Skeletal muscle tissue (tissue), 4 donors: ENCODE results near the gene STAG3. TPM values are rescaled to one million over a fixed set of nuclear protein-coding genes. Genes with fewer than 3 reads are reported as not detected.
"Not testable (repeated sequence)": the region's sequence is repeated elsewhere in the genome, so short reads cannot be mapped to it uniquely, and the experiment has no call there.

ENCODE experiments used
- H3K27ac ChIP-seq: one replicate; pipeline ENCODE4 v1.7.0; 2013; ENCODE audit warnings: mild to moderate bottlenecking, low read depth, low read length, inconsistent platforms
- H3K27me3 ChIP-seq, 3 donors: one replicate each; pipeline ENCODE4 v1.7.0; 2013; ENCODE audit warnings: low read length in 3 of 3; ENCODE audit not compliant: control insufficient read depth in 3 of 3, insufficient read depth in 3 of 3
- H3K36me3 ChIP-seq, 3 donors: one replicate each; pipeline ENCODE4 v1.7.0; 2013; ENCODE audit warnings: low read length in 3 of 3; ENCODE audit not compliant: control insufficient read depth in 3 of 3, insufficient read depth in 3 of 3
- H3K4me1 ChIP-seq, 3 donors: one replicate each; pipeline ENCODE4 v1.7.0; 2013; ENCODE audit warnings: low read length in 3 of 3, mild to moderate bottlenecking in 3 of 3; ENCODE audit not compliant: control insufficient read depth in 3 of 3, insufficient read depth in 3 of 3
- H3K4me3 ChIP-seq, 3 donors: one replicate each; pipeline ENCODE4 v1.7.0; 2013; ENCODE audit warnings: low read length in 3 of 3
- H3K9ac ChIP-seq, 3 donors: one replicate each; pipeline ENCODE4 v1.7.0; 2013; ENCODE audit warnings: low read length in 3 of 3, mild to moderate bottlenecking in 3 of 3, moderate library complexity in 2 of 3, low read depth in 1 of 3
- H3K9me3 ChIP-seq, 3 donors: one replicate each; pipeline ENCODE4 v1.7.0; 2013; ENCODE audit warnings: low read length in 3 of 3; ENCODE audit not compliant: control insufficient read depth in 3 of 3
- total RNA-seq: library from RNA; depleted of rRNA; stranded (reverse); fragments of >200 nt; gene quantifications from one replicate; pipeline ENCODE4 v1.2.3, GENCODE V29; 2014
- donor health status: Osteomylitis.

The STAG3 gene
- total RNA-seq, 1 donor from 2014 or later: 0.52 TPM

DNA sequence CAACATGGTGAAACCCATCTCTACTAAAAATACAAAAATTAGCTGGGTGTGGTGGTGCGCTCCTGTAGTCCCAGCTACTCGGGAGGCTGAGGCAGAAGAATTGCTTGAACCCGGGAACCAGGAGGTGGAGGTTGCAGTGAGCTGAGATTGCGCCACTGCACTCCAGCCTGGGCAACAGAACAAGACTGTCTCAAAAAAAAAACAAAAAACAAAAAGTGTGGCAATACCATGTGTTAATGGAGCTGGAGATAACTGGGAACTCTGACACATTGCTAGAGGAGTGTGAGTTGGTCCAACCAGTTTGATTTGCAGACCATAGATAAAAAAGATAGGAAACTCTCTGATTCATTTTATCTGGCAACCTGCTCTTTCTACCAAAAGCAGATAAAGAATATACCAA lies 31.4 kb upstream of the STAG3 start:
- H3K4me1 ChIP-seq: peaks cover 10 to 18% (median 10%) of the 10 kb centered on the region in 3 donors
- not testable (repeated sequence) for H3K27ac ChIP-seq, H3K9me3 ChIP-seq, H3K9ac ChIP-seq, H3K27me3 ChIP-seq, H3K4me3 ChIP-seq, H3K36me3 ChIP-seq

DNA sequence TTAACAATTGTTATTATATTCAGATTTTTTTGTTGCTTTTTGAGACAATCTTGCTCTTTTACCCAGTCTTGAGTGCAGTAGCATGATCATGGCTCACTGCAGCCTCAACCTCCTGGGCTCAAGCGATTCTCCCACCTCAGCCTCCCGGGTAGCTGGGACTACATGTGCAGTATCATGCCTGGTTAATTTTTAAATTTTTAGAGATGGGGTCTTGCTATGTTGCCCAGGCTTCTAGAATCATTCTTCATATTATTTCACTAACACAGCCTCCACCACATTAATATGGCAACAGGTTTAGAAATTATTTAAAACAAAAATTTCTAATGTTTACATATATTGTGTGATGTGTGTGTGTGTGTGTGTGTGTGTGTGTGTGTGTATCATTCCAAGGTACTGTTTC lies 30.4 kb upstream of the STAG3 start:
- peaks cover 10 to 18% (median 10%) of the 10 kb centered on the region in 3 donors for H3K4me1 ChIP-seq
- no peak overlapping the region for H3K27ac ChIP-seq
- peaks cover 0 to 2% (median 2%) of the 10 kb centered on the region in 3 donors for H3K36me3 ChIP-seq
- no peak overlapping the region for H3K4me3 ChIP-seq
- no peaks in the 10 kb centered on the region for H3K9me3 ChIP-seq
- peaks cover 0 to 2% (median 0%) of the 10 kb centered on the region in 3 donors for H3K27me3 ChIP-seq
- no peak overlapping the region for H3K9ac ChIP-seq

DNA sequence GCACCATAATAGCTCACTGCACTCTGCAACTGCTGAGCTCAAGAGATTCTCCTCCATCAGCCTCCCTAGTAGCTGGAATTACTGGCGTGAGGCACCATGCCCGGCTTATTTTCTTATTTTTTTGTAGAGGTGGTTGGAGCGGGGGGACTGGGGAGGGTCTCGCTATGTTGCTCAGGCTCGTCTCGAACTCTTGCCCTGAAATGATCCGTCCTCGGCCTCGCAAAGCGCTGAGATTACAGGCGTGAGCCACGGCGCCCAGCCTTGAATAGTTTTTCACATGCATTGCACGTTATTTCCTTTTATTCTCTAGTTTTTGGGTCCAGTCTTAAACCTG lies 29.5 kb upstream of the STAG3 start:
- Histone ChIP-seq H3K9ac (peak overlapping the region; percentile 70 to 98 (median 83)), H3K36me3 (peaks cover 3 to 6% (median 3%) of the 10 kb centered on the region in 3 donors), H3K27ac (peak overlapping the region; percentile 62), H3K9me3 (no peaks in the 10 kb centered on the region), H3K4me3 (peak overlapping the region; percentile 86 to 100 (median 98)), H3K4me1 (peaks cover 10 to 18% (median 10%) of the 10 kb centered on the region in 3 donors), H3K27me3 (no peaks in the 10 kb centered on the region)

DNA sequence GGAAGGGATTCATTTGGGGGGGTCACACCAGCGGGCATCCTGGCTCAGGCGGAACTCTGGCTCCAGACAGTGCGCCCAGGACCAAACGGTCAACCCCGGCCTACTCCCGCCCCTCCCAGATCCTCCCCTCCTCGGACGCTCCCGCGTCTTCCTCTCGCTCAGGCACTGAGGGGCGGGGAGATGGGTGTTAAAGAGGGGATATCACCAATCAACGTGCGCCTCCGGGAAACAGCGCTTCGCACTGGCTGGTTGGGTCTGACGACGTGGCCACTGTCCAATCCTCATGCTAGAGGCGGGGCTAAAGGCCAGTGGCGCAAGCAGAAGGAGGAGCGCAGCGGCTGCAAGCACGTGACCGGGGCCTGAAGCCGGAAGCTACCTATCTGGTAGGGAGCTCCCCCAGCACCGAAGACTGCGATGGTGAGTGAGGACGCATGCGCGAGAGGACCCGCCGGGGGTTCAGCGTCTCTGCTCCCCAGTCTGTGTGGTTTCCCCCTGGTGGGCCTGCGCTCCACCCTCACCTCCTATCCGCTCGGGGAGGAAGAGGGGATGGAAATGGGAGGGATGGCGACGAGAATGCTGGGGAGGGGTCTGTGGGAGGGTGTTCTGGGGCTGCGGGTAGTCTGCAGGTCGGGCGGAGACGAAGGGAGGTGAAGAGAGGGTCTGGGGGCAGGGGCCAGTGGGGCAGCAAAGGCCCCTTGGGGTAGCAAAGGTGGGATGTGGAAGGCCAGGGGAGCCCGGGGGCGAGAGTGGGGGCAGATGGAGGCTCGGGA lies 29.0 kb upstream of the STAG3 start, which contains the start of gene LAMTOR4:
Gene LAMTOR4 (plus strand): TSS at position 360 of the 770 bp plus-strand sequence. CDS start 55 bp downstream, at position 415.
- Histone ChIP-seq H3K36me3 (peaks cover 8 to 9% (median 8%) of the 10 kb centered on the region in 3 donors), H3K4me1 (peaks cover 10 to 18% (median 10%) of the 10 kb centered on the region in 3 donors), H3K9me3 (no peaks in the 10 kb centered on the region), H3K27ac (peak within 1 kb of the TSS; percentile 81), H3K9ac (peak within 1 kb of the TSS; percentile 91 to 98 (median 97)), H3K27me3 (no peaks in the 10 kb centered on the region), H3K4me3 (peak within 1 kb of the TSS; percentile 98 to 100 (median 99))

DNA sequence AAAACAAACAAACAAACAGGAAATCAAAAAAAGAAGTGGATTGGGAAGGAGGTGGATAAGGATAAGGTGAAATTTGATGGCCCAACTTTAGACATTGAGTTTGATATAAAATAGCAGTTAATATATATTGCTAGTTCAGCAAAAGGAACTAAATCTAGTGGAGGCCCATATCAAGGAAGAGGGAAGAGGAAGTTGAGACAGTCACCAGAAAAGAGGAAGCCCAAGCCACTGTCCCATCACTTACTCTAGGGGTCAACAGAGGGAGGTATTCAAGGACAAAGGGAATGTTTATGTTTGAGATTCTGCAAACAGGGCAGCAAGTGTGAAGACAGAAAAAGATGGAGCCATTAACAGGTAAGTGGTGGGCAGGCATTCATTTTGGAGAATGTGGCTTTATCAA lies 25.3 kb upstream of the STAG3 start:
- H3K36me3 ChIP-seq: peaks cover 30 to 33% (median 32%) of the 10 kb centered on the region in 3 donors
- H3K9me3 ChIP-seq: no peaks in the 10 kb centered on the region
- peaks cover 13 to 26% (median 15%) of the 10 kb centered on the region in 3 donors for H3K4me1 ChIP-seq
- no peak overlapping the region for H3K4me3 ChIP-seq
- no peaks in the 10 kb centered on the region for H3K27me3 ChIP-seq
- no peak overlapping the region for H3K27ac ChIP-seq
- no peak overlapping the region for H3K9ac ChIP-seq

DNA sequence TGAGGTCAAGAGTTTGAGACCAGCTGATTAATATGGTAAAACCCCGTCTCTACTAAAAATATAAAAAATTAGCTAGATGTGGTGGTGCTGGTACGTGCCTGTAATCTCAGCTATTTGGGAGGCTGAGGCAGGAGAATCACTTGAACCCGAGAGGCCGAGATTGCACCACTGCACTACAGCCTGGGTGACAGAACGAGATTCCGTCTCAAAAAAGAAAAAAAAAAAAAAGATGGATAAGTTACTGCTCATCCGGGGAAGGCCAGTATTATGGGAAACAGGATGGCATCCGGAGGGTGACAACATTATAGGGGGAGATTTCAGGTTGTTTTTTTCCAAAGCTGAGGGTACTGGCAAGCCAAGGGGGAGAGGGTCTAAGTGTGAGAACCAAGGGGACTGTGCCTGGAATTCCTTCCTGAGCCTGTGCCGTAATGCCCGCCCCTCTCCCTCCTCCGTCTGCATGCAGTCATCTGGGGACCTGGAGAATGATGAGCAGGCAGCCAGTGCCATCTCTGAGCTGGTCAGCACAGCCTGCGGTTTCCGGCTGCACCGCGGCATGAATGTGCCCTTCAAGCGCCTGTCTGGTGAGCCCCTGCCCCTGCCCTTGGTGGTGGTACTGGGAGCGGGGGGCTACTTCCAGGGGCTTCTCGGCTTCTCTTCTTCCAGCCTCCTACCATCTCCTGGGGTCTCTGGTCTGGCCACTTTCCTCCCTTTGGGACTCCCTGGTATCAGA lies 24.6 kb upstream of the STAG3 start:
- no peak overlapping the region for H3K4me3 ChIP-seq
- H3K4me1 ChIP-seq: peaks cover 16 to 28% (median 20%) of the 10 kb centered on the region in 3 donors
- no peaks in the 10 kb centered on the region for H3K27me3 ChIP-seq
- no peak overlapping the region for H3K9ac ChIP-seq
- H3K36me3 ChIP-seq: peaks cover 30 to 33% (median 32%) of the 10 kb centered on the region in 3 donors
- no peaks in the 10 kb centered on the region for H3K9me3 ChIP-seq
- no peak overlapping the region for H3K27ac ChIP-seq

DNA sequence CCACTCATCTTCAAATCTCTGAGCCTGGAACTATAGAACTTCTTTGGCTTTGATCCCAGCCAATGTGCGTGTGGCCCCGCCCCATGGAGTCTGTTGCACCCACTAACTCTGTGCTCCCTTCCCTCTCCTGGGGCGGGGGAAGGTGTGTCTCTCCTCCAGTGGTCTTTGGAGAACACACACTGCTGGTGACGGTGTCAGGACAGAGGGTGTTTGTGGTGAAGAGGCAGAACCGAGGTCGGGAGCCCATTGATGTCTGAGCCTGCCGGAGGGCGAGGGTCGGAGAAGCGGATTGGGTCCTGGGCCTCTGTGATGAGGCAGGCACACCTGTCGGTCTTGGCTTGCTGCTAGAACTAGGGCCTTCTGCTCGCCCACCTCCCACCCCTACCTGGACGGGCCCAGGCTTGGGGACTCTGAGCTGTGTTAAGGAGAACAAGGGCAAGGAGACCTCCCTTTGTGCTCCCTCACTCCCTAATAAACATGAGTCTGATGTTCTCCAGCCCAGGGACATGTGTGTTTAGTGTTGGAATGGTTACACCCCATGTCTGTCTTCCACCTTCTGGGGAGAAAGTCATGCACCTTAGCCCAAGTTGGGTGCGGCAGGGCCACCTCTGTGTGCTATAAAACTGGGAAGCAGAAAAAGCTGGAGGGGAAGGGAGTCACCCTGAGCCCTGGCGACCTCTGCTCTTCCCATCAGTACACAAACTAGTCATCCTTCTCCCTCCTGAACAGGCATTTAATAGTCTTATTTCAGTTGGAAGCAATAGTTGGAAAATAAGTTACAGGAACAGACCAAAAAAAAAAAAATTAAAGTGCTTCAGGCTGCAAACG lies 23.8 kb upstream of the STAG3 start:
- Histone ChIP-seq H3K27ac (no peak overlapping the region), H3K4me1 (peaks cover 14 to 27% (median 21%) of the 10 kb centered on the region in 3 donors), H3K9ac (no peak overlapping the region), H3K4me3 (no peak overlapping the region), H3K36me3 (peaks cover 30 to 33% (median 32%) of the 10 kb centered on the region in 3 donors), H3K27me3 (no peaks in the 10 kb centered on the region), H3K9me3 (no peaks in the 10 kb centered on the region)

DNA sequence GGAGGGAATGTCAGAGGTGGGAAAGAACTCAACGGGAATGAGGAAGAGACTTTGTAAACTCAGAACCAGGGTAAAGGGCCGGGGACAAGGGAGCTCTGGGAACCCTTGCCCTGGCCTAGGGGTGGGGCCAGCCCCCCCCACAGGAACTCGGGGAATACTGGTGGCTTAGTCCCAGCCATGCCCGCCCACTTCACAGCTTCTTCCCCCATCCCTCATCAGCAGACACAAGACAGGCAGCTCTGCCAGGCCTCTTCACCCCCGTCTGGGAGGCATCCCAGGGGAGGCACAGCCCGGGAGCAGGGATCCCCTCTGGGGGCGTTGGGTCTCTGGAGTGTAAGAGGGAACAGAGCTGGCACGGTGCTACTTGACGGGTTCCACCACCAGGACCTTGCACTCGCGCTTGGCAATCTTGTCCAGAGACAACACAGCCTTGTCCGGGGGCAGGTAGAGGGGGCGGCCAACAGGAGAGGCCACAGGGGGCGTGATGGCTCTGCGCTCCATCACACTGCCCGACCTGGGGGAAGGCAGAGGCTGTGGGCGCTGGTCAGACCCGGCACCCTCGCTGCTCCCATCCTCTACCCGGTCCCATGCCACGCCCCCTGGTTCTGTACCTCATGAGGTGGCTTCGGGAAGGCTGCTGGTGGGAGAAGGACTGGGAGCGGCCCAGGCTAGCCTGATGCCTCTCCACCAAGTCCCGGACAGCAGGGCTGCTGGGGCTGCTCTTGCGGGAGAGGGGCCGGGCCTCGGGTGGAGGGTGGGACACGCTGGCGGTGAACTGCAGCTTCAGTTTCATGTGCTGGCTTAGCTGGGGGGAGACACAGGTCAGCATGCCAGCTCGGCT lies 22.8 kb upstream of the STAG3 start:
- Histone ChIP-seq H3K27me3 (no peaks in the 10 kb centered on the region), H3K9me3 (no peaks in the 10 kb centered on the region), H3K4me1 (peaks cover 8 to 19% (median 17%) of the 10 kb centered on the region in 3 donors), H3K4me3 (no peak overlapping the region), H3K9ac (no peak overlapping the region), H3K27ac (no peak overlapping the region), H3K36me3 (peaks cover 30 to 33% (median 32%) of the 10 kb centered on the region in 3 donors)
